PC-9 (cell line): ENCODE results near the gene TSSK2. TPM values are rescaled to one million over a fixed set of nuclear protein-coding genes. Genes with fewer than 3 reads are reported as not detected.
"Not testable (repeated sequence)": the region's sequence is repeated elsewhere in the genome, so short reads cannot be mapped to it uniquely, and the experiment has no call there.

ENCODE experiments used
- BruUV-seq: library from RNA; stranded (reverse); fragments of 400-500 nt; replicated peaks from 2 replicates; lab custom pipeline; 2021; lab: Mats Ljungman, UMichigan
- CTCF ChIA-PET: fragments of 300-600 bp; sonication (Branson Sonifier 250); formaldehyde crosslinking; loops from one replicate; lab custom pipeline; 2022; ENCODE audit warnings: antibody characterized with exemption; lab: Charles Lee
- POLR2A ChIA-PET: fragments of 300-600 bp; sonication (Branson Sonifier 250); formaldehyde crosslinking; loops from one replicate; lab custom pipeline; 2022; ENCODE audit warnings: antibody characterized with exemption; ENCODE audit not compliant: unreplicated experiment; lab: Charles Lee
- DNase-seq, 2 experiments: peaks; one replicate each; pipeline versions ENCODE4 v3.0.0 to v3.0.0-alpha.2; 2015 to 2022; ENCODE audit warnings: mixed read lengths in 1 of 2
- H2AFZ ChIP-seq: fragments of 200-600 bp; sonication (generic); 2 replicates; pipeline ENCODE4 v1.8.1; 2017; ENCODE audit warnings: antibody characterized with exemption
- H3F3A ChIP-seq: fragments of 200-600 bp; sonication (generic); 2 replicates; pipeline ENCODE4 v1.8.1; 2017; ENCODE audit warnings: antibody characterized with exemption, mild to moderate bottlenecking, low read depth; ENCODE audit not compliant: insufficient read depth
- H3K27ac ChIP-seq: fragments of 200-600 bp; sonication (generic); 2 replicates; pipeline ENCODE4 v1.6.1; 2016; ENCODE audit warnings: mixed run types
- H3K27me3 ChIP-seq: fragments of 200-600 bp; sonication (generic); 2 replicates; pipeline ENCODE4 v1.6.1; 2016; ENCODE audit warnings: low read depth, mixed run types; ENCODE audit not compliant: insufficient read depth
- H3K36me3 ChIP-seq: fragments of 200-600 bp; sonication (generic); 2 replicates; pipeline ENCODE4 v1.6.1; 2016; ENCODE audit warnings: low read depth, mixed run types
- H3K4me1 ChIP-seq: fragments of 200-600 bp; sonication (generic); replicated peaks from 2 replicates; pipeline ENCODE4 v1.6.1; 2016; ENCODE audit warnings: mixed run types; ENCODE audit not compliant: insufficient read depth
- H3K4me2 ChIP-seq: fragments of 200-600 bp; sonication (generic); 2 replicates; pipeline ENCODE4 v1.6.1; 2017; ENCODE audit warnings: mixed run types
- H3K4me3 ChIP-seq: fragments of 200-600 bp; sonication (generic); 2 replicates; pipeline ENCODE4 v1.6.1; 2016; ENCODE audit warnings: mixed run types
- H3K79me2 ChIP-seq: fragments of 200-600 bp; sonication (generic); 2 replicates; pipeline ENCODE4 v1.6.1; 2017; ENCODE audit warnings: low read depth, mixed run types
- H3K9me2 ChIP-seq: fragments of 200-600 bp; sonication (generic); 2 replicates; pipeline ENCODE4 v1.8.1; 2017; ENCODE audit warnings: mild to moderate bottlenecking; ENCODE audit not compliant: insufficient read depth
- H3K9me3 ChIP-seq: fragments of 200-600 bp; sonication (generic); 2 replicates; pipeline ENCODE4 v1.8.1; 2016; ENCODE audit warnings: low read depth; ENCODE audit not compliant: insufficient read depth
- H4K20me1 ChIP-seq: fragments of 200-600 bp; sonication (generic); 2 replicates; pipeline ENCODE4 v1.8.1; 2017; ENCODE audit not compliant: insufficient read depth
- CTCF ChIP-seq: fragments of 200-600 bp; sonication (generic); conservative IDR thresholded peaks from 2 replicates; pipeline ENCODE4 v1.6.1; 2017; ENCODE audit warnings: mixed run types, antibody characterized with exemption, mild to moderate bottlenecking, moderate library complexity
- EZH2 ChIP-seq: fragments of 200-600 bp; sonication (generic); IDR thresholded peaks from 2 replicates; pipeline ENCODE4 v1.8.0; 2017; ENCODE audit warnings: antibody characterized with exemption, low read depth
- intact Hi-C: fragments of 100-400 bp; cut with micrococcal nuclease; formaldehyde crosslinking; loops from one replicate; pipeline ENCODE4 v1.10.0; 2022; ENCODE audit not compliant: unreplicated experiment
- total RNA-seq: library from RNA; stranded (reverse); gene quantifications from 2 replicates; pipeline ENCODE4 v1.2.3, GENCODE V29; 2021

Gene TSSK2
- total RNA-seq, 1 experiment from 2014 or later, result not detected

- no TSS peak for BruUV-seq
- DNase-seq, result no peak
- no peaks in the 10 kb centered on the region for H3F3A ChIP-seq
- H3K4me2 ChIP-seq, result no peak overlapping the region
- CTCF ChIA-PET, result no interaction called here
- H3K27me3 ChIP-seq, result peaks cover 21% of the 10 kb centered on the region
- no peaks in the 10 kb centered on the region for H3K4me1 ChIP-seq
- no peak overlapping the region for H3K27ac ChIP-seq
- no peaks in the 10 kb centered on the region for H3K79me2 ChIP-seq
- TF ChIP-seq CTCF, result no peak
- TF ChIP-seq EZH2, result no peak
- no peaks in the 10 kb centered on the region for H3K36me3 ChIP-seq
- intact Hi-C loops, result no loop called here
- H3K4me3 ChIP-seq, result no peak overlapping the region
- no peaks in the 10 kb centered on the region for H4K20me1 ChIP-seq
- H3K9me3 ChIP-seq, result no peaks in the 10 kb centered on the region
- no peaks in the 10 kb centered on the region for H3K9me2 ChIP-seq
- no peak overlapping the region for H2AFZ ChIP-seq
- POLR2A ChIA-PET, result no interaction called here
Measured at GRCh38 chr22:19151329-19152191, 20.5 kb downstream of the TSSK2 start.

- DNase-seq, result no peak
- BruUV-seq, result no TSS peak
- ChIA-PET CTCF (no interaction called here), POLR2A (no interaction called here)
- Histone ChIP-seq H3K4me3 (no peak overlapping the region), H3F3A (no peaks in the 10 kb centered on the region), H3K79me2 (no peaks in the 10 kb centered on the region), H3K27ac (no peak overlapping the region), H3K27me3 (peaks cover 21% of the 10 kb centered on the region), H3K36me3 (no peaks in the 10 kb centered on the region), H3K9me3 (no peaks in the 10 kb centered on the region), H3K4me1 (no peaks in the 10 kb centered on the region), H3K4me2 (no peak overlapping the region), H4K20me1 (no peaks in the 10 kb centered on the region), H3K9me2 (no peaks in the 10 kb centered on the region), H2AFZ (no peak overlapping the region)
- intact Hi-C loops, result no loop called here
- no peak for TF ChIP-seq CTCF
- no peak for TF ChIP-seq EZH2
Measured at GRCh38 chr22:19152942-19153883, 22.1 kb downstream of the TSSK2 start.

GRCh38 chr22:19156109-19156508 is 25.0 kb downstream of the TSSK2 start:
- H3K4me2 ChIP-seq, H3K4me3 ChIP-seq, H3F3A ChIP-seq, H3K27ac ChIP-seq, H3K4me1 ChIP-seq, H3K79me2 ChIP-seq, H3K36me3 ChIP-seq, H3K9me2 ChIP-seq, intact Hi-C loops, H3K9me3 ChIP-seq, BruUV-seq, DNase-seq, H2AFZ ChIP-seq, H4K20me1 ChIP-seq, CTCF ChIA-PET: not testable (repeated sequence)
- POLR2A ChIA-PET, result interaction anchor here (0.7 kb wide), 1 partner anchor 23 kb away, joined by 3 read pairs; no protein-coding TSS in a partner anchor
- H3K27me3 ChIP-seq, result peaks cover 21% of the 10 kb centered on the region

GRCh38 chr22:19158649-19159048 is 27.5 kb downstream of the TSSK2 start:
- H2AFZ ChIP-seq, H3K79me2 ChIP-seq, CTCF ChIA-PET, H3K36me3 ChIP-seq, H3K27me3 ChIP-seq, H3F3A ChIP-seq, H3K4me2 ChIP-seq, H3K4me1 ChIP-seq, BruUV-seq, H4K20me1 ChIP-seq, intact Hi-C loops, H3K9me2 ChIP-seq, H3K4me3 ChIP-seq, POLR2A ChIA-PET, H3K9me3 ChIP-seq, DNase-seq, H3K27ac ChIP-seq: not testable (repeated sequence)
